K562 (cell line): Measurements from ENCODE around the gene SLC6A6. TPM values are rescaled to one million over a fixed set of nuclear protein-coding genes. Genes with fewer than 3 reads are reported as not detected.

Experiments
- ARID3A ChIP-seq: IDR thresholded peaks from 2 replicates; pipeline ENCODE4 v1.6.1; 2012; ENCODE audit warnings: low read depth, low read length, improper control_type of control experiment, borderline replicate concordance
- ATF2 ChIP-seq: sonication (generic); formaldehyde crosslinking; IDR thresholded peaks from 2 replicates; pipeline ENCODE4 v1.8.1; 2022; ENCODE audit warnings: missing genetic modification reagents
- ATF4 ChIP-seq: fragments of 450-650 bp; formaldehyde crosslinking; IDR thresholded peaks from 2 replicates; pipeline ENCODE4 v1.4.0; 2022; ENCODE audit warnings: mild to moderate bottlenecking, moderate library complexity
- HNRNPLL ChIP-seq: fragments of 200-400 bp; formaldehyde crosslinking; IDR thresholded peaks from 2 replicates; pipeline ENCODE4 v1.6.1; 2017; ENCODE audit warnings: low read length, low read depth, mild to moderate bottlenecking; ENCODE audit not compliant: poor library complexity, severe bottlenecking
- MAFK ChIP-seq: IDR thresholded peaks from 2 replicates; pipeline ENCODE4 v1.6.1; 2011; ENCODE audit warnings: low read length, improper control_type of control experiment
- PHF8 ChIP-seq: fragments of 200-600 bp; sonication (generic); IDR thresholded peaks from 2 replicates; pipeline ENCODE4 v1.6.1; 2012; ENCODE audit warnings: mixed run types, mild to moderate bottlenecking, inconsistent platforms, low read length, moderate library complexity, borderline replicate concordance
- RNF219 ChIP-seq: fragments of 250-450 bp; sonication (Bioruptor Pico); IDR thresholded peaks from 2 replicates; pipeline ENCODE4 v1.5.0; 2022; ENCODE audit warnings: mild to moderate bottlenecking
- TAL1 ChIP-seq: fragments of 450-650 bp; IDR thresholded peaks from 2 replicates; pipeline ENCODE4 v1.6.1; 2016; ENCODE audit warnings: mild to moderate bottlenecking
- ZBTB12 ChIP-seq: fragments of 250-450 bp; sonication (Bioruptor Pico); IDR thresholded peaks from 2 replicates; pipeline ENCODE4 v1.4.0; 2020
- ZBTB2 ChIP-seq: fragments of 450-650 bp; IDR thresholded peaks from 2 replicates; pipeline ENCODE4 v1.6.1; 2016; ENCODE audit warnings: antibody characterized with exemption
- ZBTB9 ChIP-seq: fragments of 450-650 bp; formaldehyde crosslinking; IDR thresholded peaks from 2 replicates; pipeline ENCODE4 v1.4.0; 2020; ENCODE audit warnings: mild to moderate bottlenecking, moderate library complexity
- ZNF511 ChIP-seq: sonication (generic); formaldehyde crosslinking; IDR thresholded peaks from 2 replicates; pipeline ENCODE4 v1.8.0; 2022; ENCODE audit warnings: mild to moderate bottlenecking, missing genetic modification reagents
- ZNF584 ChIP-seq: fragments of 200-800 bp; sonication (Bioruptor generic); IDR thresholded peaks from 2 replicates; pipeline ENCODE4 v1.6.1; 2016; ENCODE audit warnings: low read depth, mild to moderate bottlenecking, missing genetic modification characterization, missing compliant biosample characterization
- ZNF717 ChIP-seq: fragments of 250-450 bp; sonication (Bioruptor Pico); IDR thresholded peaks from 2 replicates; pipeline ENCODE4 v1.5.0; 2021
- polyA plus RNA-seq, 8 experiments: library from polyadenylated mRNA; depleted of rRNA in 4 of 8; stranded (reverse) in 5 of 8; unstranded in 3 of 8; fragments of >200 nt; fragmentation: Nextera tagmentation in 2 of 8; fragmentation: Illumina TruSeq in 1 of 8; extraction: Ambion mirVana in 2 of 8; extraction: Trizol in 1 of 8; gene quantifications; 2 replicates each; pipeline versions ENCODE4 v1.2.1 to v1.2.3, GENCODE V29; 2011 to 2014; ENCODE audit warnings: inconsistent platforms in 1 of 8, missing spikeins in 1 of 8
- total RNA-seq, 7 experiments: library from RNA; depleted of rRNA in 6 of 7; stranded (reverse); fragments of >200 nt in 6 of 7; fragmentation: Illumina TruSeq in 2 of 7; extraction: Trizol in 2 of 7; gene quantifications; 2 replicates each; pipeline versions ENCODE4 v1.2.1 to v1.2.3, GENCODE V29; 2011 to 2021; ENCODE audit warnings: low replicate concordance in 1 of 7

SLC6A6 gene
- total and polyA plus RNA-seq, 9 of the 15 experiments (the other 6 are each of a cell fraction or from before 2014, with no cell fraction given) = 12.3 to 203 (median 93.2) TPM

- no peak for TF ChIP-seq ATF2
- no peak for TF ChIP-seq ZBTB2
- TF ChIP-seq ZBTB9 (CRISPR knock-in tag) = peak; percentile 66; the same call in 1 of the 2 replicates
- peak; percentile 6; the same call in 1 of the 2 replicates for TF ChIP-seq ZBTB12 (CRISPR knock-in tag)
- no peak for TF ChIP-seq ATF4 (CRISPR knock-in tag)
- no peak for TF ChIP-seq HNRNPLL
- no peak for TF ChIP-seq ARID3A
- peak; percentile 78; the same call in 1 of the 2 replicates for TF ChIP-seq MAFK
- TF ChIP-seq ZNF511 (CRISPR knock-in tag) = no peak; the same call in 1 of the 2 replicates
- TF ChIP-seq RNF219 (CRISPR knock-in tag) = no peak
- peak; percentile 94 for TF ChIP-seq ZNF584
- no peak for TF ChIP-seq PHF8
- no peak for TF ChIP-seq TAL1
- no peak; the same call in 1 of the 2 replicates for TF ChIP-seq ZNF717
Observed at GRCh38 chr3:14431917-14432834, 29.8 kb downstream of the SLC6A6 start (continued).
